ENCODE results near the gene GRIK5.

DNA sequence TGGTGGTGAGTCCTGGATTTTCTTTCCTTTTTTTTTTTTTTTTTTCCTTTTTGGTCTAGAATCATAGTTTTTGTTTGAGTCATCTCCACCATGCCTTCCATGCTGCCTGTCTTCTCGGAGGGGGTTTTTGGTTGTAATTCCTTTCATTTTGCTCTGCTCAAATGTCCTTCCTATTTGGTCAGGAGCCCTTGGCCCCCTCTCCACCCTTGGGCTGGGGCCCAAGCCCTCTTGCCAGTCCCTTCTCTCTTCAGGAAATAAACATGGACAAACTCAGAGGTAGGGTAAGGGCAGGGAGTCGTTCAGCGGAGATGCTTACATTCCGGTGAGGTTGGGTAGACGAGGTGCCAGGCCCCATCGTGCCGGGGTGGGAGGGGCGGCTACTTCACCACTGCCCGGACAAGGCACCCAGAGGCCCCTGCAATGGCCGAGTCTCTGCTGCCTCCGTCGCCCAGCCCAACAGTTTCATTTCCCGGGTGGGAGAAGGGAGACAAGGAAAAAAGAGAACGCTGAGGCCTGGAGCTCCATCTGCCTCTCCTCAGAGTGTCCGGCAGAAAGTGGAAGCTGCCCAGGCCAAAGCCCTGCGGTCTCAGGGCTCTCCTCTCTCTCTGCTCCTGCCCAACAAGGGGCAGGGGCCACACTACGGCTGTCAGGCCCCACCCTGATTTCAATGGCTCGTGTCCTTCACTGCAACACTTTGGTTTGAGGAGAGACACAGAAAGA, 18.6 kb upstream of the GRIK5 start:
- TF ChIP-seq EZH2 (IDR thresholded peaks at IDR 0.05) = no peak
- no peak for TF ChIP-seq POLR2AphosphoS5 (IDR thresholded peaks at IDR 0.05; ENCODE audit: borderline replicate concordance, low read depth, low read length)
